ENCODE results near the gene KLHDC3. TPM values are rescaled to one million over a fixed set of nuclear protein-coding genes. Genes with fewer than 3 reads are reported as not detected.

KLHDC3 gene
- total and polyA plus RNA-seq, 2 of the 13 experiments (the other 11 are each of a cell fraction or from before 2014, with no cell fraction given) = 78.3 to 91.5 TPM

GRCh38 chr6:42978487-42978838 is 35.6 kb upstream of the KLHDC3 start (continued):
- TF ChIP-seq KIAA2018 (CRISPR knock-in tag; IDR thresholded peaks at IDR 0.05; ENCODE audit: borderline replicate concordance) = peak; percentile 36; the same call in 1 of the 2 replicates
- TF ChIP-seq ZNF773 (CRISPR knock-in tag; IDR thresholded peaks at IDR 0.05; ENCODE audit: borderline replicate concordance) = peak; percentile 41; the same call in 1 of the 2 replicates
- 0 out of 2 replicates have a peak, but pooled peaks have one; percentile 69 for TF ChIP-seq RORA (CRISPR knock-in tag; IDR thresholded peaks at IDR 0.05)
- peak; percentile 80; the same call in 1 of the 2 replicates for TF ChIP-seq ZNF296 (CRISPR knock-in tag; conservative IDR thresholded peaks at IDR 0.05)
- no peak for TF ChIP-seq DNMT1 (CRISPR knock-in tag; IDR thresholded peaks at IDR 0.05)
- peak; percentile 1 for TF ChIP-seq ZC3H13 (CRISPR knock-in tag; IDR thresholded peaks at IDR 0.05)
- TF ChIP-seq ATF5 (CRISPR knock-in tag; IDR thresholded peaks at IDR 0.05; ENCODE audit: low read depth) = 0 out of 2 replicates have a peak, but pooled peaks have one; percentile 4
- peak; percentile 23; the same call in 1 of the 2 replicates for TF ChIP-seq ZNF232 (CRISPR knock-in tag; IDR thresholded peaks at IDR 0.05; ENCODE audit: borderline replicate concordance)
- TF ChIP-seq NR2C2 (CRISPR knock-in tag; IDR thresholded peaks at IDR 0.05; ENCODE audit: borderline replicate concordance) = no peak
- TF ChIP-seq ZNF558 (CRISPR knock-in tag; IDR thresholded peaks at IDR 0.05; ENCODE audit: borderline replicate concordance) = peak; percentile 92; the same call in 1 of the 2 replicates
- TF ChIP-seq XBP1 (CRISPR knock-in tag; IDR thresholded peaks at IDR 0.05) = no peak
- 0 out of 2 replicates have a peak, but pooled peaks have one; percentile 16 for TF ChIP-seq ZNF383 (CRISPR knock-in tag; IDR thresholded peaks at IDR 0.05; ENCODE audit: borderline replicate concordance)
- peak; percentile 16; the same call in 1 of the 2 replicates for TF ChIP-seq ZNF556 (CRISPR knock-in tag; IDR thresholded peaks at IDR 0.05; ENCODE audit: borderline replicate concordance)
- TF ChIP-seq MLXIP (CRISPR knock-in tag; IDR thresholded peaks at IDR 0.05; ENCODE audit: borderline replicate concordance) = 0 out of 2 replicates have a peak, but pooled peaks have one; percentile 43
- TF ChIP-seq LBX2 (CRISPR knock-in tag; IDR thresholded peaks at IDR 0.05; ENCODE audit: borderline replicate concordance) = peak; percentile 36; the same call in 1 of the 2 replicates
- peak; percentile 19; the same call in 1 of the 2 replicates for TF ChIP-seq BRD4 (CRISPR knock-in tag; IDR thresholded peaks at IDR 0.05)
- TF ChIP-seq PHF21A (CRISPR knock-in tag; IDR thresholded peaks at IDR 0.05) = peak; percentile 61; the same call in 1 of the 2 replicates
